Measurements from ENCODE around the gene NRP1. TPM values are rescaled to one million over a fixed set of nuclear protein-coding genes. Genes with fewer than 3 reads are reported as not detected.
"Not testable (repeated sequence)": the region's sequence is repeated elsewhere in the genome, so short reads cannot be mapped to it uniquely, and the experiment has no call there.

The NRP1 gene
- polyA plus RNA-seq, 4 donors = 2.5 to 22.0 (median 12.3) TPM

DNA sequence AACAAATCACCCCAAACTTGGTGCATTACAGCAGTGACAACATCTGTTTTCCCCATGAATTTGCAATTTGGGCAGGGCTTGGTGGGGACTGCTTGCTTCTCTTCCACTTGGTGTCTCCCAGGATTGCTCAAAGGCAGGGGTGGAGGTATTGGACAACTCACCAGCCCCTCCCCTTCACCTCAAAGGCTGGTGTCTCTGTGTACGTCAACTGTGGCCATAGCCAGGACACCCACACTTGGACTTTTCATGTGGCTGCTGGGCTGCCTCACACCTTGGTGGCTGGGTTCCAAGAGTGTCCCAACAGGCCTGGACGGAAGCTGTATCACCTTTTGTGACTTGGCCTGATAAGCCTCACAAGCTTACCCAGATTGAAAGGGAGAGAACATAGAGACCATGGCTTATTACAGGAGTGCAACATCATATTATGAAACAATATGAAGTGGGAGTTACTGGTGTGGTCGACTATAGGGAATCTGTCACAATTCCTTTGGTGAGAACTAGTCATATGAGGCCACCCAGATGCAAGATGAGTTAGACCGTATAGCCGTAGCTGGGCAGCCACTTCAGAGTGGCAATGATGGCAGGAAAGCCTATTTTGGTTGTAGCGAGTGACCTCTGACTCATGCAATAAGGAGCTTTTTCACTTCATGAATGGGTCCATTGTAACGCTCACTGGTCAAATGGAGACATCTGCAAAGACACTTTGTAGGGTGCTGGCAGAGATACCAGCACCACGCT is 188.8 kb downstream of the NRP1 start:
- FAIRE-seq (no peak), DNase-seq (no peak)
- Histone ChIP-seq H3K27ac (ENCODE audit: low read depth in 1 of 3, low read length in 2 of 3) (no peak overlapping the region), H3K4me3 (ENCODE audit: low read depth in 1 of 3, low read length in 3 of 3) (no peak overlapping the region), H3K27me3 (ENCODE audit: control insufficient read depth in 3 of 3, insufficient read depth in 3 of 3, low read length in 3 of 3) (no peaks in the 10 kb centered on the region), H3K36me3 (ENCODE audit: control insufficient read depth in 3 of 3, insufficient read depth in 2 of 3, low read depth in 1 of 3, low read length in 3 of 3) (no peaks in the 10 kb centered on the region), H3K4me1 (ENCODE audit: control insufficient read depth in 3 of 3, insufficient read depth in 2 of 3, low read depth in 1 of 3, low read length in 2 of 3) (no peaks in the 10 kb centered on the region), H3K9me3 (ENCODE audit: control insufficient read depth in 2 of 2, insufficient read depth in 1 of 2, low read depth in 1 of 2, low read length in 1 of 2) (no peaks in the 10 kb centered on the region)
- WGBS, 3 donors = 76 to 91% (median 89%) methylated on average over 8 of the region's 8 CpGs

GRCh38 chr10:33143160-33143728 is 191.2 kb downstream of the NRP1 start:
- WGBS, 3 donors = 53 to 67% (median 59%) methylated on average over 5 of the region's 5 CpGs

DNA sequence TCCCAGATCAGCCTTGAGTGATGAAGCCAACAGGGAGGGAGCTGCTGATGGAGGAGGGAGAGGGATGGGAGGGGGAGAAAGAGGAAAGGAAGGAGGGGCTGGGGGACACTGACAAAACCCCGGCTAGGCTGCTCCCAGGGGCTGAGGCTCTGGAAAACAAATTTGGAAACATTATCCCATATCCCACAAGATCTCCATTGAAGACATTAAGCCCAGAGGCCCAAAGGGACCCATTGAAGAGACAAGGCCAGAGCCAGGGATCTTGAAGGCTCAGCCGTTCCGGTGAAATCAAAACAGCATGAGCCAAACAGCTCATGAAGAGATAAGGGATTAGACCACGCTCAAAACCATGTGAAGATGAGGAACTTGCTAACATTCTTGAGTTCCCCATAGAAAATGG is 192.2 kb downstream of the NRP1 start:
- Histone ChIP-seq H3K4me3 (ENCODE audit: low read depth in 1 of 3, low read length in 3 of 3) (no peak overlapping the region), H3K36me3 (ENCODE audit: control insufficient read depth in 3 of 3, insufficient read depth in 2 of 3, low read depth in 1 of 3, low read length in 3 of 3) (no peaks in the 10 kb centered on the region), H3K27me3 (ENCODE audit: control insufficient read depth in 3 of 3, insufficient read depth in 3 of 3, low read length in 3 of 3) (no peaks in the 10 kb centered on the region), H3K9me3 (ENCODE audit: control insufficient read depth in 2 of 2, insufficient read depth in 1 of 2, low read depth in 1 of 2, low read length in 1 of 2) (peaks cover 0 to 3% of the 10 kb centered on the region in 2 donors), H3K4me1 (ENCODE audit: control insufficient read depth in 3 of 3, insufficient read depth in 2 of 3, low read depth in 1 of 3, low read length in 2 of 3) (peaks cover 0 to 5% (median 0%) of the 10 kb centered on the region in 3 donors), H3K27ac (ENCODE audit: low read depth in 1 of 3, low read length in 2 of 3) (no peak overlapping the region)
- DNase-seq = no peak
- WGBS, 3 donors = 65 to 82% (median 80%) methylated on average over 4 of the region's 4 CpGs
- FAIRE-seq = no peak

More at GRCh38 chr10:33143160-33143728, 191.2 kb downstream of the NRP1 start:
- no peak overlapping the region for H3K4me3 ChIP-seq (ENCODE audit: low read depth in 1 of 3, low read length in 3 of 3)
- DNase-seq = no peak
- no peaks in the 10 kb centered on the region for H3K4me1 ChIP-seq (ENCODE audit: control insufficient read depth in 3 of 3, insufficient read depth in 2 of 3, low read depth in 1 of 3, low read length in 2 of 3)
- H3K27me3 ChIP-seq (ENCODE audit: control insufficient read depth in 3 of 3, insufficient read depth in 3 of 3, low read length in 3 of 3) = no peaks in the 10 kb centered on the region
- FAIRE-seq = no peak
- no peaks in the 10 kb centered on the region for H3K9me3 ChIP-seq (ENCODE audit: control insufficient read depth in 2 of 2, insufficient read depth in 1 of 2, low read depth in 1 of 2, low read length in 1 of 2)
- no peak overlapping the region for H3K27ac ChIP-seq (ENCODE audit: low read depth in 1 of 3, low read length in 2 of 3)
- H3K36me3 ChIP-seq (ENCODE audit: control insufficient read depth in 3 of 3, insufficient read depth in 2 of 3, low read depth in 1 of 3, low read length in 3 of 3) = no peaks in the 10 kb centered on the region

GRCh38 chr10:33141251-33141650 is 193.2 kb downstream of the NRP1 start:
- Histone ChIP-seq H3K36me3 (ENCODE audit: control insufficient read depth in 3 of 3, insufficient read depth in 2 of 3, low read depth in 1 of 3, low read length in 3 of 3) (no peaks in the 10 kb centered on the region), H3K9me3 (ENCODE audit: control insufficient read depth in 2 of 2, insufficient read depth in 1 of 2, low read depth in 1 of 2, low read length in 1 of 2) (peaks cover 0 to 3% of the 10 kb centered on the region in 2 donors), H3K27ac (ENCODE audit: low read depth in 1 of 3, low read length in 2 of 3) (no peak overlapping the region), H3K4me1 (ENCODE audit: control insufficient read depth in 3 of 3, insufficient read depth in 2 of 3, low read depth in 1 of 3, low read length in 2 of 3) (peaks cover 0 to 15% (median 0%) of the 10 kb centered on the region in 3 donors), H3K27me3 (ENCODE audit: control insufficient read depth in 3 of 3, insufficient read depth in 3 of 3, low read length in 3 of 3) (no peaks in the 10 kb centered on the region), H3K4me3 (ENCODE audit: low read depth in 1 of 3, low read length in 3 of 3) (no peak overlapping the region)
- WGBS, 3 donors = 91 to 97% (median 95%) methylated on average over 3 of the region's 3 CpGs
- FAIRE-seq (no peak), DNase-seq (no peak)

DNA sequence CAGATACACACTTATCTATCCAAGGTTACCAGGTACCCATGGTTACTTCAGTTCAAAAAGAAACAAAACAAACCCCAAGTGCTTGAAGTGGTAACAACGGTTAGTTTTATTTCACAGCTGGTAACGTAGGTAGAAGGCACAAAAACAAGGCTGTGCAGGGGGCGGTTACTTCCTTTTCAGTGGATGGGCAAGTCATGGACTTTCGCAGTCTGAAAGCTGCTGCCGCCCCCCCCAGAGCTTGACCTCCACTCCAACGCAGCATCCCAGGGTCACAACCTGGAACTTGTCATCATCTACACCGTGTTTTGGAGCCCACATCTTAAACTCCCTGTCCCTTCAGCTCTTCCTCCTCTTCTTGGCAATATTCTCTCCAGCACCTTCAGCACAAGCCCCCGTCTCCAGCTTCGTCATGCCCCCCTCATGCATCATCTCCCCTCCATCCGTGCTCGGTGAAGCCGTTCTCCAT is 195.3 kb downstream of the NRP1 start:
- peaks cover 0 to 3% of the 10 kb centered on the region in 2 donors for H3K9me3 ChIP-seq (ENCODE audit: control insufficient read depth in 2 of 2, insufficient read depth in 1 of 2, low read depth in 1 of 2, low read length in 1 of 2)
- H3K27me3 ChIP-seq (ENCODE audit: control insufficient read depth in 3 of 3, insufficient read depth in 3 of 3, low read length in 3 of 3) = no peaks in the 10 kb centered on the region
- 51 to 59% (median 59%) methylated on average over 12 of the region's 12 CpGs for WGBS, 3 donors
- H3K4me1 ChIP-seq (ENCODE audit: control insufficient read depth in 3 of 3, insufficient read depth in 2 of 3, low read depth in 1 of 3, low read length in 2 of 3) = peaks cover 0 to 26% (median 5%) of the 10 kb centered on the region in 3 donors
- no peak overlapping the region for H3K4me3 ChIP-seq (ENCODE audit: low read depth in 1 of 3, low read length in 3 of 3)
- no peak overlapping the region for H3K27ac ChIP-seq (ENCODE audit: low read depth in 1 of 3, low read length in 2 of 3)
- DNase-seq (peak in 1 of 2 donors; percentile 36), FAIRE-seq (no peak)
- no peaks in the 10 kb centered on the region for H3K36me3 ChIP-seq (ENCODE audit: control insufficient read depth in 3 of 3, insufficient read depth in 2 of 3, low read depth in 1 of 3, low read length in 3 of 3)

DNA sequence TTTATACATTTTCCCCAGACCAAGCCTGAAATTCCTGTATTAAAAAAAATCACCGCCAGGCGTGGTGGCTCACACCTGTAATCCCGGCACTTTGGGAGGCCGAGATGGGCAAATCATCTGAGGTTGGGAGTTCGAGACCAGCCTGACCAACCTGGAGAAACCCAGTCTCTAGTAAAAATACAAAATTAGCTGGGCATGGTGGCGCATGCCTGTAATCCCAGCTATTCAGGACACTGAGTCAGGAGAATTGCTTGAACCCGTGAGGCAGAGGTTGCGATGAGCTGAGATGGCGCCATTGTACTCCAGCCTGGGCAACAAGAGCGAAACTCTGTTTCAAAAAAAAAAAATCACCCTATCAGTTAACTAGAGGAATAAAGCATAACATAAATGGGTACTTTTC is 195.8 kb downstream of the NRP1 start:
- not testable (repeated sequence) for H3K4me3 ChIP-seq (ENCODE audit: low read depth in 1 of 3, low read length in 3 of 3); H3K36me3 ChIP-seq (ENCODE audit: control insufficient read depth in 3 of 3, insufficient read depth in 2 of 3, low read depth in 1 of 3, low read length in 3 of 3); FAIRE-seq; H3K27me3 ChIP-seq (ENCODE audit: control insufficient read depth in 3 of 3, insufficient read depth in 3 of 3, low read length in 3 of 3); DNase-seq; H3K27ac ChIP-seq (ENCODE audit: low read depth in 1 of 3, low read length in 2 of 3); H3K9me3 ChIP-seq (ENCODE audit: control insufficient read depth in 2 of 2, insufficient read depth in 1 of 2, low read depth in 1 of 2, low read length in 1 of 2)
- WGBS, 3 donors = 82 to 86% (median 85%) methylated on average over 10 of the region's 10 CpGs
- peaks cover 0 to 28% (median 5%) of the 10 kb centered on the region in 3 donors for H3K4me1 ChIP-seq (ENCODE audit: control insufficient read depth in 3 of 3, insufficient read depth in 2 of 3, low read depth in 1 of 3, low read length in 2 of 3)

DNA sequence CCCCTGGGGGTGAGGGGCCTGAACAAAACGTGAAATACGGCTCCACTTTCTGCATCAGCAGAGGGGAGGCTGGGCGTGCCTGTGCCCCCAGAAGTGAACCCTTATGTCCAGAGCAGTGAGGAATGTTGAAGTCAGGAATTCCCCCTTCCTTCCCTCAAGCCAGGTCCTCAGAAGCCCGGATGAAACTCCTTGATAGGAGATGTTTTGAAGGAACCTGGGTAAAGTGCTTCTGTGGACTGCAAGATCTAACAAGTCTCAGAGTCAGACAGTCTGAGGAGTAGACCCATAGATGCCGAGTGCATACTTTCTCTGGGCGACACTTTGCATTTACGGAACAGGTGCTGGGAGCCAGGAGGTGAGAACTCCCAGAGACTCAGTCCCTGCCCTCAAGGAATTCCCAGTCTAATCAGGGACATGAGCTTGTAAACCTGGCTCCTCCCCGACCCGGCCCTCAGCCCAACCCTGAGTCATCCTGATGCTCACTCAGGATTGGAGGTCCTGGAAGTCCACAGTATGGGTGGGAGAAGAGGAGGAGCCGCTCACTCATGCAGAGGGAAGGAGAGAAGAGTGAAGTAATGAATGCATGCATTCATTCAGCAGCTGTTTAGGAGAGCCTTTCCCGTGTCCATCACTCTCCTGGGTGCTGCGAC is 197.0 kb downstream of the NRP1 start:
- peak in 1 of 2 donors; percentile 16 for DNase-seq
- H3K4me3 ChIP-seq (ENCODE audit: low read depth in 1 of 3, low read length in 3 of 3) = no peak overlapping the region
- no peak for FAIRE-seq
- peak overlapping the region in 2 of 3 donors; percentile 18 to 83 for H3K27ac ChIP-seq (ENCODE audit: low read depth in 1 of 3, low read length in 2 of 3)
- no peaks in the 10 kb centered on the region for H3K36me3 ChIP-seq (ENCODE audit: control insufficient read depth in 3 of 3, insufficient read depth in 2 of 3, low read depth in 1 of 3, low read length in 3 of 3)
- H3K4me1 ChIP-seq (ENCODE audit: control insufficient read depth in 3 of 3, insufficient read depth in 2 of 3, low read depth in 1 of 3, low read length in 2 of 3) = peaks cover 0 to 32% (median 8%) of the 10 kb centered on the region in 3 donors
- 85 to 90% (median 86%) methylated on average over 12 of the region's 12 CpGs for WGBS, 3 donors
- no peaks in the 10 kb centered on the region for H3K27me3 ChIP-seq (ENCODE audit: control insufficient read depth in 3 of 3, insufficient read depth in 3 of 3, low read length in 3 of 3)
- peaks cover 0 to 3% of the 10 kb centered on the region in 2 donors for H3K9me3 ChIP-seq (ENCODE audit: control insufficient read depth in 2 of 2, insufficient read depth in 1 of 2, low read depth in 1 of 2, low read length in 1 of 2)

- Histone ChIP-seq H3K4me3 (ENCODE audit: low read depth in 1 of 3, low read length in 3 of 3) (no peak overlapping the region), H3K27ac (ENCODE audit: low read depth in 1 of 3, low read length in 2 of 3) (peak overlapping the region in 2 of 3 donors; percentile 63 to 83), H3K9me3 (ENCODE audit: control insufficient read depth in 2 of 2, insufficient read depth in 1 of 2, low read depth in 1 of 2, low read length in 1 of 2) (peaks cover 0 to 3% of the 10 kb centered on the region in 2 donors), H3K36me3 (ENCODE audit: control insufficient read depth in 3 of 3, insufficient read depth in 2 of 3, low read depth in 1 of 3, low read length in 3 of 3) (no peaks in the 10 kb centered on the region), H3K27me3 (ENCODE audit: control insufficient read depth in 3 of 3, insufficient read depth in 3 of 3, low read length in 3 of 3) (no peaks in the 10 kb centered on the region), H3K4me1 (ENCODE audit: control insufficient read depth in 3 of 3, insufficient read depth in 2 of 3, low read depth in 1 of 3, low read length in 2 of 3) (peaks cover 0 to 32% (median 8%) of the 10 kb centered on the region in 3 donors)
- no peak for FAIRE-seq
- WGBS, 3 donors = 10 to 44% (median 12%) methylated on average over 1 of the region's 1 CpG
- DNase-seq = peak; percentile 72 to 90
Measured at GRCh38 chr10:33136781-33137180, 197.7 kb downstream of the NRP1 start.

Data from small intestine (tissue), 7 donors.